Activated gamma-delta T cell treated with anti-CD3 and anti-CD28 coated beads, Interleukin-2, amount 50 U/mL, for 16 hours (primary cell): ENCODE data around the gene TKFC.

ENCODE experiments used
- DNase-seq: peaks from one replicate; pipeline ENCODE4 v3.0.0-alpha.2; 2020; ENCODE audit warnings: low read depth

Gene TKFC

GRCh38 chr11:61345170-61345610, 12.2 kb downstream of the TKFC start:
- no peak for DNase-seq

GRCh38 chr11:61345954-61346843, 13.2 kb downstream of the TKFC start:
- DNase-seq: no peak

- no peak for DNase-seq
These were observed 15.0 kb downstream of the TKFC start for GRCh38 chr11:61347916-61348461.

- DNase-seq: no peak
These were observed 16.2 kb downstream of the TKFC start for GRCh38 chr11:61349189-61349751.

GRCh38 chr11:61349916-61350315, 16.9 kb downstream of the TKFC start:
- DNase-seq: no peak

GRCh38 chr11:61350336-61350735, 17.3 kb downstream of the TKFC start:
- DNase-seq: no peak

- DNase-seq: no peak
These were observed 17.8 kb downstream of the TKFC start for GRCh38 chr11:61350803-61351202.

- no peak for DNase-seq
These were observed 19.0 kb downstream of the TKFC start for GRCh38 chr11:61352038-61352437.

GRCh38 chr11:61353131-61354067, 20.4 kb downstream of the TKFC start:
- DNase-seq: no peak

GRCh38 chr11:61354208-61354607, 21.2 kb downstream of the TKFC start:
- DNase-seq: no peak

- DNase-seq: no peak
These were observed 23.7 kb downstream of the TKFC start for GRCh38 chr11:61356706-61357105.

- DNase-seq: no peak
These were observed 24.3 kb downstream of the TKFC start for GRCh38 chr11:61357233-61357893.

- no peak for DNase-seq
These were observed 24.8 kb downstream of the TKFC start for GRCh38 chr11:61357894-61358239.

GRCh38 chr11:61358566-61358965, 25.5 kb downstream of the TKFC start:
- no peak for DNase-seq

- no peak for DNase-seq
These were observed 26.5 kb downstream of the TKFC start for GRCh38 chr11:61359516-61359915.

- DNase-seq: no peak
These were observed 28.3 kb downstream of the TKFC start for GRCh38 chr11:61361237-61361740.

- peak; percentile 82 for DNase-seq
These were observed 28.9 kb downstream of the TKFC start, which contains the start of the genes CYB561A3 and TMEM138 for GRCh38 chr11:61361741-61362541. TSS of gene CYB561A3 (minus strand) at chr11:61361882. CDS start at chr11:61356713, 5,169 bp downstream. TSS of gene TMEM138 (plus strand) at chr11:61362374. CDS start at chr11:61364391, 2,017 bp downstream.

GRCh38 chr11:61362542-61362875, 29.5 kb downstream of the TKFC start:
- no peak for DNase-seq

- DNase-seq: no peak
These were observed 31.1 kb downstream of the TKFC start for GRCh38 chr11:61364012-61364675.

GRCh38 chr11:61367406-61367805, 34.4 kb downstream of the TKFC start:
- DNase-seq: no peak
